Measurements from ENCODE around the gene WDTC1.
A peak's percentile ranks its signal among the peaks of the same experiment; 100 is the strongest.

WDTC1 gene

DNA sequence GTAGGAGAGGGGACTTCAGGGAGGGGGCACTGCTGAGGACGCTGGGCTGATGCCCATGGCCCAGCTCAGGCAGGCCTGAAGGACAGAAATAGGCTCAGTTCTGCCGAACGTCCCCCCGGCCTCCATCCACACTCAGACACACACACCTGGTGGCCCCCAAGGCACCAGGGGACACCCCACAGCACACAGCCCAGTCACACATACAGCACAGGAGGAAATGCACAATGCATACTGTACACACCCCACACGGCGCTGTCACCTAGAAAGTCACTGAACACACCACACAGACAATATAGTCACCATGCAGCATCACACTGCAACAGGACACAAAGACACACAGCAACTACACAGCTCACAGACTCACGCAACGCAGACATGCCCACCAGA, 108.0 kb downstream of the WDTC1 start:
- peak overlapping the region; percentile 66 to 82 for H3K27ac ChIP-seq (ENCODE audit: low read depth in 2 of 2, low read length in 2 of 2)
- H3K4me3 ChIP-seq (ENCODE audit: low read length in 2 of 2) = peak overlapping the region; percentile 62 to 84
- peak overlapping the region; percentile 70 to 81 for H3K9ac ChIP-seq (ENCODE audit: low read depth in 1 of 2, low read length in 2 of 2)
- peaks cover 0 to 8% of the 10 kb centered on the region in 2 donors for H3K36me3 ChIP-seq (ENCODE audit: control insufficient read depth in 2 of 2, insufficient read depth in 2 of 2, low read length in 2 of 2)
- no peaks in the 10 kb centered on the region for H3K9me3 ChIP-seq (ENCODE audit: control insufficient read depth in 2 of 2, low read length in 2 of 2)
- peaks cover 16 to 23% of the 10 kb centered on the region in 2 donors for H3K4me1 ChIP-seq (ENCODE audit: control insufficient read depth in 2 of 2, insufficient read depth in 2 of 2, low read length in 2 of 2)
- no peaks in the 10 kb centered on the region for H3K27me3 ChIP-seq (ENCODE audit: control insufficient read depth in 2 of 2, insufficient read depth in 2 of 2, low read length in 2 of 2)

DNA sequence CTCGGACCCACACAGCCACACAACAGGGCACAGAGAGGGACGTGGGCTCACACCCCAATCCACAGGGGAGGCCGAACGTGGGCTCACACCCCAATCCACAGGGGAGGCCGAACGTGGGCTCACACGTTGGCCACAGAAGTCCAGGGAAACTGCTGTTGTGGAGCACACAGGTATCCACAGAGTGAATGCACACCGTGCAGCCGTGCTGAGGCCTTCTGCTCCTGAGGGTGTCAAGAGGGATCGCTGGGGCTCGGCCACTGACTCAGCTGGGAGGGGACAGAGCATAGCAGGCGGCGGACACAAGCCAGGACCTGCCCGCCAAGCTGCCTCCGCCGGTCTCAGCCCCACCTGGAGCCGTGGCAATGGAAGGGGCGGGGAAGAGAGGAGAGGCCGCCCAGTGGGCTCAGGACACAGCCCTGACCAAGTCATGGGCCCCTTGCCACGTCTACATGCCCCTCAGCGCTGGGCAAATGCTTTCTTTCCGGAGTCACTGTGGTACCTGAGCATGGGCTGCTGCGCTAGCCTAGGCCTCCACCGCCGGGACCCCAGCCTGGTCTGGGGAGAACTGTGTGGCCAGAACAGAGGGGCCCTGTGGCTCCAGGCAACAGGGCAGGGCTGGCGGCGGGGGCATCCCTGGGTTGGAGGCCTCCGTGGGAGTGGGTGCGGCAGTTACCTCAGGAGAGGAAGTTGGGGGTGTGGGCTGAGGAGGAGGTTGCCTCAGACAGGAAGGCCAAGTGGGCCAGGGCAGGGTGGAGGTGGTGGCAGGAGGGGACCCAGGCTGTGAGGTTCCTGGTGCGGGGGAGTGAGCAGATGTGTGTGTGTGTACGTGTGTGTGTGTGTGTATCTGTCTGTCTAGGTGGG, 108.6 kb downstream of the WDTC1 start:
- Histone ChIP-seq H3K9me3 (ENCODE audit: control insufficient read depth in 2 of 2, low read length in 2 of 2) (no peaks in the 10 kb centered on the region), H3K27me3 (ENCODE audit: control insufficient read depth in 2 of 2, insufficient read depth in 2 of 2, low read length in 2 of 2) (no peaks in the 10 kb centered on the region), H3K9ac (ENCODE audit: low read depth in 1 of 2, low read length in 2 of 2) (peak overlapping the region; percentile 66 to 81), H3K27ac (ENCODE audit: low read depth in 2 of 2, low read length in 2 of 2) (peak overlapping the region; percentile 65 to 82), H3K36me3 (ENCODE audit: control insufficient read depth in 2 of 2, insufficient read depth in 2 of 2, low read length in 2 of 2) (peaks cover 0 to 8% of the 10 kb centered on the region in 2 donors), H3K4me1 (ENCODE audit: control insufficient read depth in 2 of 2, insufficient read depth in 2 of 2, low read length in 2 of 2) (peaks cover 16 to 23% of the 10 kb centered on the region in 2 donors), H3K4me3 (ENCODE audit: low read length in 2 of 2) (peak overlapping the region; percentile 62 to 84)

DNA sequence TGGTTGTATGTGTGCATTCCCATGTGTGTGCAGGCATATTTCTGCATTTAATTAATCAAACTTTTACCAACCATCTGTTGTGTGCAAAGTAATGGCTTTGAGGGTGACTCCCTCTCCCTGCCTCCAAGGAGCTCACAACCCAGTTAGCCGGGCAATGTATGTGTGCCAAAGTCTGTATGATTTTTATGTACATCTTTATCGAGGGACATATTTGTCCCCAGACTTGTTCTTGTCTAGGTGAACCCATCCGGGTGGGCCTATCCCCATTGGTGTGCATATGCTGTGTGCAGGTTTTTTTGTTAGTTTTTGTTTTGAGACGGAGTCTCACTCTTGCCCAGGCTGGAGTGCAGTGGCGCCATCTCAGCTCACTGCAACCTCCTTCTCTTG, 109.2 kb downstream of the WDTC1 start:
- Histone ChIP-seq H3K27ac (ENCODE audit: low read depth in 2 of 2, low read length in 2 of 2) (peak overlapping the region; percentile 65 to 82), H3K9me3 (ENCODE audit: control insufficient read depth in 2 of 2, low read length in 2 of 2) (no peaks in the 10 kb centered on the region), H3K4me3 (ENCODE audit: low read length in 2 of 2) (peak overlapping the region; percentile 62 to 84), H3K27me3 (ENCODE audit: control insufficient read depth in 2 of 2, insufficient read depth in 2 of 2, low read length in 2 of 2) (no peaks in the 10 kb centered on the region), H3K9ac (ENCODE audit: low read depth in 1 of 2, low read length in 2 of 2) (peak overlapping the region in 1 of 2 donors; percentile 66), H3K4me1 (ENCODE audit: control insufficient read depth in 2 of 2, insufficient read depth in 2 of 2, low read length in 2 of 2) (peaks cover 16 to 23% of the 10 kb centered on the region in 2 donors), H3K36me3 (ENCODE audit: control insufficient read depth in 2 of 2, insufficient read depth in 2 of 2, low read length in 2 of 2) (peaks cover 0 to 7% of the 10 kb centered on the region in 2 donors)

DNA sequence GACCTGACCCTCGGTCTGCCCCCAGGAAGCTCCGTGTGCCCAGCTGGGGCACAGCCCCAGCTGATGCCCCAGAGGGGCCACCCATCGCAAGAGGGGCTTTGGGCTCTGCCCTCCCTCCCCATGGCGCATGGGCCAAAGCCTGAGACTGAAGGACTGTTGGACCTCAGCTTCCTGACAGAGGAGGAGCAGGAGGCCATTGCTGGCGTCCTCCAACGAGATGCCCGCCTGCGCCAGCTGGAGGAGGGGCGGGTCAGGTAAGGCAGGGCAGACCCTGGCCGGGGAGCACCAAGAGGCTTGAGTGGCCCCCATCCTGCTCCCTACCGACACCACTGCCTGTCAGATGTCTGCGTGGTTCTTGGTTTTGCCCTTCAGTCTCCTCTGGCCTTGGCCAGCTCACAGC, 110.8 kb downstream of the WDTC1 start:
- H3K27ac ChIP-seq (ENCODE audit: low read depth in 2 of 2, low read length in 2 of 2) = no peak overlapping the region
- no peaks in the 10 kb centered on the region for H3K27me3 ChIP-seq (ENCODE audit: control insufficient read depth in 2 of 2, insufficient read depth in 2 of 2, low read length in 2 of 2)
- H3K9ac ChIP-seq (ENCODE audit: low read depth in 1 of 2, low read length in 2 of 2) = no peak overlapping the region
- peaks cover 21 to 33% of the 10 kb centered on the region in 2 donors for H3K4me1 ChIP-seq (ENCODE audit: control insufficient read depth in 2 of 2, insufficient read depth in 2 of 2, low read length in 2 of 2)
- H3K36me3 ChIP-seq (ENCODE audit: control insufficient read depth in 2 of 2, insufficient read depth in 2 of 2, low read length in 2 of 2) = peaks cover 0 to 6% of the 10 kb centered on the region in 2 donors
- no peaks in the 10 kb centered on the region for H3K9me3 ChIP-seq (ENCODE audit: control insufficient read depth in 2 of 2, low read length in 2 of 2)
- no peak overlapping the region for H3K4me3 ChIP-seq (ENCODE audit: low read length in 2 of 2)

GRCh38 chr1:27346357-27346756, 111.9 kb downstream of the WDTC1 start:
- Histone ChIP-seq H3K36me3 (ENCODE audit: control insufficient read depth in 2 of 2, insufficient read depth in 2 of 2, low read length in 2 of 2) (peaks cover 0 to 6% of the 10 kb centered on the region in 2 donors), H3K27ac (ENCODE audit: low read depth in 2 of 2, low read length in 2 of 2) (no peak overlapping the region), H3K9ac (ENCODE audit: low read depth in 1 of 2, low read length in 2 of 2) (no peak overlapping the region), H3K27me3 (ENCODE audit: control insufficient read depth in 2 of 2, insufficient read depth in 2 of 2, low read length in 2 of 2) (no peaks in the 10 kb centered on the region), H3K4me1 (ENCODE audit: control insufficient read depth in 2 of 2, insufficient read depth in 2 of 2, low read length in 2 of 2) (peaks cover 30 to 37% of the 10 kb centered on the region in 2 donors), H3K9me3 (ENCODE audit: control insufficient read depth in 2 of 2, low read length in 2 of 2) (no peaks in the 10 kb centered on the region), H3K4me3 (ENCODE audit: low read length in 2 of 2) (no peak overlapping the region)

DNA sequence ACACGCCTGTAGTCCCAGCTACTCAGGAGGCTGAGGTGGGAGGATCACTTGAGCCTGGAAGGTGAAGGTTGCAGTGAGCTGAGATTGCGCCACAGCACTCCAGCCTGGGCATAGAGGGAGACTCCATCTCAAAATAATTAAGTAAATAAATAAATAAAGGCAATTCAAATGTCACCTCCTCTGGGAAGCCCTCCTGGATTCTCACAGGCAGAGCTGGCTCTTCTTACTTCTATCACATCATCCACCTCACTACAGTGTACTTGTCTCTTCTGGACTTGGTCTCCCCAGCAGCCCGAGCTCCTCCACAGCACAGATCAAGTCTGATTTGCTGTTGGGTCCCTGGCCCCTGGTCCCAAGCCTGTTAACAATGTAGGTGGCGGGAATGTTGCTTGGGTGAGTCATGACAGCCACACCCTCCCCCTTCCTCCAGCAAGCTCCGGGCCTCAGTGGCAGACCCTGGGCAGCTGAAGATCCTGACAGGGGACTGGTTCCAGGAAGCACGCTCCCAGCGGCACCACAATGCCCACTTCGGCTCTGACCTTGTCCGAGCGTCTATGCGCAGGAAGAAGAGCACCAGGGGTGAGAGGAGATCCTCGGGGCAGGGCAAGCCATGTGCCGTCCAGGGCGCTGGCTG, 112.7 kb downstream of the WDTC1 start:
- Histone ChIP-seq H3K9ac (ENCODE audit: low read depth in 1 of 2, low read length in 2 of 2) (no peak overlapping the region), H3K27ac (ENCODE audit: low read depth in 2 of 2, low read length in 2 of 2) (no peak overlapping the region), H3K27me3 (ENCODE audit: control insufficient read depth in 2 of 2, insufficient read depth in 2 of 2, low read length in 2 of 2) (no peaks in the 10 kb centered on the region), H3K4me1 (ENCODE audit: control insufficient read depth in 2 of 2, insufficient read depth in 2 of 2, low read length in 2 of 2) (peaks cover 27 to 33% of the 10 kb centered on the region in 2 donors), H3K36me3 (ENCODE audit: control insufficient read depth in 2 of 2, insufficient read depth in 2 of 2, low read length in 2 of 2) (peaks cover 0 to 6% of the 10 kb centered on the region in 2 donors), H3K4me3 (ENCODE audit: low read length in 2 of 2) (no peak overlapping the region), H3K9me3 (ENCODE audit: control insufficient read depth in 2 of 2, low read length in 2 of 2) (no peaks in the 10 kb centered on the region)

DNA sequence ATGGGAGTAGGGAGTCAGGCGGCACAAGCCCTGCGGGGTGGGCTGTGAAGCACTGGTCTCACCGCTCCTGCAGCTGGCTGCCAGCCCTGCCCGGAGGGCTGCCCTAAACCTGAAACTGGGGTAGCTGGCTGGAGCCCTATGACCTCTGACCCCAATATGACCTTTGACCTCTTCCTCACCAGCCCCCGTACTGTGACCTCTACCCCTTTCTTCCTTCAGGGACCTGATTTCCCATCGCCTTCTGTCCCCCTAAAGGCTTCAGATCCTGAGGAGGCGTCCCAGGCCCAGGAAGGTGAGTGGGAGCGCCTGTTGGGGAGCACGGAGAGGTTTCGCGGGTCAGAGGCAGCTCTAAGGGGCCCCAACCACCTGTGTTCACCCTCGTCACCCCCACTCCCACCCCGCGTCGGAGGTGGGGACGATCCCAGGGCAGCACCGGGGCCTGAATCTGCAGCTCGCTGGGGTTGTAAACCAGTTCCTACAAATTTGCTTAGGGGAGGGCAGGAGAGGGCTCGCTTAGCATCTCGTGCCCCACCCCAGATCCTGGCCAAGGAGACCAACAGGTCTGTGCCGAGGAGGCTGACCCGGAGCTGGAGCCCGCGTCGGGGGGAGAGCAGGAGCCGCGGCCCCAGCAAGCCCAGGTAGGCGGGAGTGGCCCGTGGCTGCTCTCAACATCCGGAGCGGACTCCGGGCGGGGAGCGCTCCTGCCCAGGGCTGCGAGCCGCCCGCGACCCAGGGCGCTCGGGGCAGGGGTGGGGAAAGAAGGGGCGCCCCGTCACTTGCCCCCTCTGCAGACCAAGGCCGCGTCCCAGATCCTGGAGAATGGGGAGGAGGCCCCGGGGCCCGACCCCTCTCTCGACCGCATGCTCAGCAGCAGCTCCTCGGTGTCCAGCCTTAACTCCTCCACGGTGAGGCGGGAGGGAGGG, 114.7 kb downstream of the WDTC1 start:
- peaks cover 0 to 6% of the 10 kb centered on the region in 2 donors for H3K36me3 ChIP-seq (ENCODE audit: control insufficient read depth in 2 of 2, insufficient read depth in 2 of 2, low read length in 2 of 2)
- H3K4me1 ChIP-seq (ENCODE audit: control insufficient read depth in 2 of 2, insufficient read depth in 2 of 2, low read length in 2 of 2) = peaks cover 17 to 22% of the 10 kb centered on the region in 2 donors
- H3K27me3 ChIP-seq (ENCODE audit: control insufficient read depth in 2 of 2, insufficient read depth in 2 of 2, low read length in 2 of 2) = no peaks in the 10 kb centered on the region
- H3K4me3 ChIP-seq (ENCODE audit: low read length in 2 of 2) = peak overlapping the region; percentile 50 to 63
- H3K9ac ChIP-seq (ENCODE audit: low read depth in 1 of 2, low read length in 2 of 2) = peak overlapping the region; percentile 41 to 59
- peak overlapping the region in 1 of 2 donors; percentile 32 for H3K27ac ChIP-seq (ENCODE audit: low read depth in 2 of 2, low read length in 2 of 2)
- H3K9me3 ChIP-seq (ENCODE audit: control insufficient read depth in 2 of 2, low read length in 2 of 2) = no peaks in the 10 kb centered on the region

- H3K9me3 ChIP-seq (ENCODE audit: control insufficient read depth in 2 of 2, low read length in 2 of 2) = no peaks in the 10 kb centered on the region
- no peaks in the 10 kb centered on the region for H3K27me3 ChIP-seq (ENCODE audit: control insufficient read depth in 2 of 2, insufficient read depth in 2 of 2, low read length in 2 of 2)
- H3K4me3 ChIP-seq (ENCODE audit: low read length in 2 of 2) = peak overlapping the region; percentile 50 to 63
- peak overlapping the region in 1 of 2 donors; percentile 32 for H3K27ac ChIP-seq (ENCODE audit: low read depth in 2 of 2, low read length in 2 of 2)
- H3K4me1 ChIP-seq (ENCODE audit: control insufficient read depth in 2 of 2, insufficient read depth in 2 of 2, low read length in 2 of 2) = peaks cover 17 to 22% of the 10 kb centered on the region in 2 donors
- peaks cover under 1 to 6% of the 10 kb centered on the region in 2 donors for H3K36me3 ChIP-seq (ENCODE audit: control insufficient read depth in 2 of 2, insufficient read depth in 2 of 2, low read length in 2 of 2)
- H3K9ac ChIP-seq (ENCODE audit: low read depth in 1 of 2, low read length in 2 of 2) = peak overlapping the region in 1 of 2 donors; percentile 36
Measured at GRCh38 chr1:27349784-27350662, 115.6 kb downstream of the WDTC1 start.
